ENCODE results near the gene JDP2.
"Not testable (repeated sequence)": the region's sequence is repeated elsewhere in the genome, so short reads cannot be mapped to it uniquely, and the experiment has no call there.

JDP2 gene

DNA sequence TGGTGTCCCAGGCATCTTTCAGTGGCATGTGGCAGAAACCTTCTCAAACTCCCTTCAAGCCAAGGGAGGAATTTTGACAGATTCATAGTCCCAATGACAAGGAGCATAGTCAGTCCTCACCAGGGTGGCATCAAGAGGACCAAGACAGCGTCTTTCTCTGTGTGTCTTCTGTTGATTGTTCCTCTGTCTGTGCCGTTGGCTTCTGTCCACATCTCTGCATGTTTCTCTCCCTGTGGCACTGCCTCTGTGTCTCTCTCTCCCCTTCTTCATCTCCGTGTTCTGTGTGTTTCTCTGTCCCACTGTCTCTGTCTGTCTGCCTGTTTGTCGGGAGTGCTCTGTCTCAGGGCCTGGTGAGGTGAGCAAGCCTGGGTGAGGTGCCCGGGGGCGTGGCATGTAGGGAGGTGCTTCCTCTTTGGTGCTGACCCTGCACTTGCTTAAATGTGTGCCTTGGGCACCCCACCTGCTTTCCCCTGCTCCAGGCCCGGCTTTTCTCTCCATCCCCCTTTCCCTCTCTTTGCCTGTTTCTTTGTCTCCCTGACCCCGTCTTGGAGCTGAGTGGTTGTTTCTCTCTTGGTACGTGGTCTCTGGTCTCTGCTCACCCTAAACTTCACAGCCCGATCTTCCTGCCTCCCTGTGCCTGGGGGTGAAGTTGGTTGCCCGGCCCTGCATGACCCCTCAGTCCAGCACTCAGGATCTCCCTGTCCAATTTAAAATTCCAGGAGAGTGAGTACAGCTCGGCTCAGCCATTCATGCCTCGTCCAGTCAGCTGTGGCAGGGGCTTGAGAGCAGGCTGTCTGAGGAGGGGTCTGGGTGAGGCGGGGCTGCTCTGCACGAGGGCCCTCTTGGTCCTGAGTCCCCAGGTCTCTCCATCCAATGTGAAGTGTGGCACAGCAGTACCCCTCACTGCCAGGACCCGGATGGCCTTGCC lies 28.5 kb downstream of the JDP2 start:
- no peak for DNase-seq (ENCODE audit: low spot score)

DNA sequence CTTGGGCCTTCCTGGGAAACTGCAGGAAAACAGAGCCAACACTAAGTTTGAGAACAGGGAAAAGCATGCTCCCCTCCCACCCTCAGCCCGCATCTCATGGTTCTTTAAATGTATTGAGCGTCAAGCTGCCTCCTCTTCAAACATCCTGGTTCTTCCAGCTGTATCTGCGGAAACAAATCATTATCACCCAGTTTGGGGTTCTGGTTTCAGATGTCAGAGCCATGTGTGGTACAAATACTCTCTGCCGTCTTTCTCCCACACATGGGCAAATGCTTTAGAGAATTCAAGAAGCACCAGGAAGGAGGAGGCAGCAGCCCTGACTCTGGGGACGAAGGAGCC lies 29.1 kb downstream of the JDP2 start:
- no peak for DNase-seq (ENCODE audit: low spot score)

DNA sequence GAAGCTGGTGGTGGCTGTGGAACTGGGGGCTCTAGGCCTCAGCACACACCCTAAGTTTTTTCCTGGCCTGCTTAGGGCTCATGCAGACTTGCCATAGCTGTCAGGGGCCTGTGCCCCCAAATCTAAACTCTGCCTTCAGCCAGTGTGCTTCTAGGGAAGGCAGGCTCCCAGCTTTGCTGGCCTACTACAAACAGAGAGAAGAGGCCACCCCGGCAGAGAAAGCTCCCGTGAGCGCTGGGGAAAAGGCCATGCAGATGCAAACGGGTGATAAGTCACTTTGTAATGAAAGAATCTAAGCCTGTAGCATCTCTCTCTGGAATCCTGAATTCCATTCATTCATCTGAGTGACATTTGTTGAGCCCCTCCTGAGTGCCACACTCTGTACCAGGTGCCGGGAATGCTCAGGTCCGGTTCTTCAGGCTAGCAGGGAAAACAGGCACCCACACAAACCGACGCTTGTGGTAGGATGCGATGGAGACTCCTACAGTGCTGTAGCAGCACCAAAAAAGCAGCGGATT lies 29.9 kb downstream of the JDP2 start:
- no peak for DNase-seq (ENCODE audit: low spot score)

DNA sequence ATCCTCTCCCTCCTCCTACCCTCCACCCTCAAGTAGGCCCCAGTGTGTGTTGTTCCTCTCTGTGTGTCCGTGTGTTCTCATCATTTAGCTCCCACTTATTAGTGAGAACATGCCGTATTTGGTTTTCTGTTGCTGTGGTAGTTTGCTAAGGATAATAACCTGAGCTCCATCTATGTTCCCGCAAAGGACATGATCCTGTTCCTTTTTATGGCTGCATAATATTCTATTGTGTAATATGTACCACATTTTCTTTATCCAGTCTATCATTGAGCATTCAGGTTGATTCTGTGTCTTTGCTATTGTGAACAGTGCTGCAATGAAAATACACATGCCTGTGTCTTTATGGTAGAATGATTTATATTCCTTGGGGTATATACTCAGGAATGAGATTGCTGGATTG lies 30.5 kb downstream of the JDP2 start:
- no peak for DNase-seq (ENCODE audit: low spot score)

DNA sequence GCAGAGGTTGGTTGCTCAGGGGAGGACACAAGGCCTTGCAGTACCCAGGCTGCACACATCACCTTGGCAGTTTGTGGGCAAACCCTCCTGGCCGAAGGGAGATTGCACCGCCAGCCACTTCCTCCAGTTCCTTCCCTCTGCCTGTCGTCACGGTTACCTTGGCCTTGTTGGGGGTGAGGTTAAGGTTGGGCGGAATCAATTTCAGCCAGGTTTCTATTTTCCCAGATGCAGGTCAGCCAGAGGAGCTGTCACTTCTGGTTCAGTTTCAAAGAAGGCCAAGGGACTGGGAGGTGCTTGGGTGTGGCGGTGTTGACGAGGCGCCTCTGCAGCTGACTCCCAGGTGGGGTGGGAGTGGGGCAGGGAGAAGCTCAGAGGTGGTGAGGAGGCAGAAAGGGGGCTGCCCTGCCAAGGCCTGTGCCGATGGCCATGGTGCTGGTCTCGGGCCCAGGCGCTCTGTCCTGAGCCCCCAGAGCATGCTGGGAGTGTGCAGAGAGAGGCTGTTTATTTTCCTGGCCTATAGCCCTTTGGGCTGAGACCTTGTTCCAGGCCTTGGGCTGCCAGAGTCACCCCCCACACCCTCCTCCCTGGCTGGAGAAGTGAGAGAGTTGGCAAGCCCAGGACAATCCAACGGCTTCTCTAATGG lies 31.4 kb downstream of the JDP2 start:
- no peak for DNase-seq (ENCODE audit: low spot score)

DNA sequence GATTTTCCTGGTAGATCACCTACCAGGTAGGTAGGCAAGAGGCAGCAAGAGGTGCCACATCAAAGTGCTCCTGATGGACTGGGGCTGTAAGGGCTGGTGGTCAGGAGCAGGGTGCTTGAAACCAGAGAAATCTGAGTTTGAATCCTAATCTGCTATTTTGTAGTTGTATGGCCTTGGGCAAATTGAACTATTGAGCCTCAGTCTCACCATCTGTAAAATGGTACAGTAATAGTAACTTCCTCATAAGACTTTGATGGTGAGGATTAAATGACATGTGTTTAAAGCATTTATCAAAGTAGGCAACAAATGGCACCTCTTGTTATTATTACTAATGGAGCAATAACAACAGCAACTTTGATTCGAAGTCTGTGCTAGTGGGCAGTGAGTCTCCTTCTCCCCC lies 32.0 kb downstream of the JDP2 start:
- DNase-seq (ENCODE audit: low spot score): no peak

DNA sequence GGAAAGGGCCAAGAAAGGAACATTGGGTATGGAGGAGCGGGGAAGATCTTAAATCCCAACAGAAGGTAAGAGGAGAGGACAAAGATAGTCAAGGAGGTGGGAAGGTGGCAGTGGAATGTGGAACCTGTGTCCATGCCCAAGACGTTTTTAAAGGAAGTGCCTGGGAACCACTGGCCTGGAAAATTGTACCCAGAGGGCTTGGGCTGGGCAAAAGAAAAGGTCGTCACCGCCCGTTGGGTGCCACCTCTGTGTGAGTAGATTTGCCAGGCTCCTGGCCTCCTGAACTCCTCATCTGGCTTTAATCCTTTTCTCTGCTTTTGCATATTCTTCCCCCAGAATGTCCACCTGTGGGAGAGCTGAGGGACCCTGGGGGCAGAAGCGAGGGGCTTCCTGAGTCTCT lies 32.6 kb downstream of the JDP2 start:
- DNase-seq (ENCODE audit: low spot score): no peak

DNA sequence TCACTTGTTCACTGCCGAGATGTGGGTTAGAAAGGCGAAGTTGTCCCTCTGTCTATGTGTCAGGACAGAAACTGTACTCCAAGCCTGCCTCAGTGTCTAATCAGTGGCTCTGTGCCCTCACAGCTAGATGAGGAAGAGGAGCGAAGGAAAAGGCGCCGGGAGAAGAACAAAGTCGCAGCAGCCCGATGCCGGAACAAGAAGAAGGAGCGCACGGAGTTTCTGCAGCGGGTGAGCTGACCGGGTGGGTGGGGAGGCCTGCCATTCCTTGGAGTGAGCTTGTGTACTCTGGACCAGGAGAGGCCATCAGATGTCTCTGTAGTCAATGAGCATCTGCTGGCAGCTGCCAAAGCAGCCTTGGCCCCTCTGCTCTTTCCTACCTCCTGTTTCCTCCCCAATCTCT lies 33.5 kb downstream of the JDP2 start:
- DNase-seq (ENCODE audit: low spot score): no peak

DNA sequence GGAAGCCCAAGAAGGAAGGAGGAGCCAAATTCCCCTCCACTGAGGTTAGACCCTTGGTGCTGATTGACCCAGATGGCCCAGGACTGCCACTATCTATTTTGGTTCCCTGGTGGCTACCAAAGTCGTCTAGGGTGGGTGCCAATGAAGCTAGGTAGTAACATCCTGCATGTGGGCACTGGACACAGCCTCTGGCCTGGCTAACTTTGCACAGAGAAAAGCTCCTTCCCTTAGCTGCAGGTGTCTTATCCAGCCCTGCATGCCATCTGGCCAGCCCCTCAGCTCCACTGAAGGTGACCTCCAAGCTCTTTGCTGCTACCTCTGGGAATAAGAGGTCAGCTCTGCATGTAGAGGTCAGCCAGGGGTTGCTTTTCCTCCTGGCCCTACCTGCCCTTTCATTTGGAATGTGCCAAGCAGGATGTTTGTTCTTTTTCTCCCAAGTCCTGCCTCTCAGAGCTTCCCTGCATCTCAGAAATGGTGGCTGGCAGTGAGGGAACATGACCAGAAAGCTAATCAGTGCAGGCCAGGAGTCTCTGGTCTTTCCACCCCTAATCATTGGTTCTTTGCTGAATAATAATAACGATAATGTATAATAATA lies 34.0 kb downstream of the JDP2 start:
- no peak for DNase-seq (ENCODE audit: low spot score)

DNA sequence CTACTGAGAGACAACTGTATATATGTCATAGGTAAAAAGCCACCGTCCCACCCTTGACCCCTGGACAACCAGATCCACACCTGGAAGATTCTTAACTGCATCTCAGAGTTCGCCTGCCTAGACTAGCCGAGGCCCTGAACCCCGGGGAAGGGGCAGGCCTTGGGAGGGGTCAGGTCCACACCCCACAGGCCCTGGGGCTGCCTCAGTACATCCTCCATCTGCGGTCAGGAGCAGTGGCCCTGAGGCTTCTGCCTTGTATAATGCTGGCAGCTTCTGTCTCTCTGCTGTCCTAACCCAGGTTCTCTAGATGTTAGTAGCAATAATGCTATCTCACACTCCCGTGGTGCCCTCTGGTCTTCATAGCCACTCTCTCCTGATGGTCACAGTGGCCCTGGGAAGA lies 36.8 kb downstream of the JDP2 start:
- DNase-seq (ENCODE audit: low spot score): no peak

DNA sequence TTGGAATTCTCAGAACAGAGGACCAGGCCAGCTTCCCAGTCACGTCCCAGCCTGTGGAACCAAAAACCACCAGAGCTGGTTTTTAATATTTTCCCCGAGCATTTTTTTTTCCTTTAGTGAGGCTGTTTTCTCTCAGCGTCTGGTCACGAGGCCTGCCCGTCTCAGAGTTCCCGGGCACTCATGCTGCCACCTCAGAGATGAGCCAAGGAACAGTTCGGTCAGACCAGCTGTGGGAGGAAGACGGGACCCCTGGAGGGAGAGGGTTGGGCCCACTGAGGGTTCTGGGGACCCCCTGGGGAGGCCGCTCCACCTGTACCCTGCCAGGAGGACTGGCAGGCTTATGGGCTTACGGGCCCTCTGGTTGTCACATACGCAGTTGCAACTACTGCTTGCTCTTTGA lies 39.9 kb downstream of the JDP2 start:
- no peak for DNase-seq (ENCODE audit: low spot score)

DNA sequence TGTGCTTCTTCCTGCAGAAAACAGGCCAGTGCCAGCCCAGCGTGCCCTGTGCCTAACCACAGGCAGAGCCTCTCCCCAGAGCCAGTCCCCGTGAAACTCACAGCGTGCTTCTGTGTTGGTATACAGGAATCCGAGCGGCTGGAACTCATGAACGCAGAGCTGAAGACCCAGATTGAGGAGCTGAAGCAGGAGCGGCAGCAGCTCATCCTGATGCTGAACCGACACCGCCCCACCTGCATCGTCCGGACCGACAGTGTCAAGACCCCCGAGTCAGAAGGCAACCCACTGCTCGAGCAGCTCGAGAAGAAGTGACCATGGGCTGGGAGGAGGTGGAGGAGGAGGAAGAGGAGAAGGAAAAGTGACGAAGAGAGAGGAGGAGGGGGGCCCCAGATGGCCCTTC lies 41.3 kb downstream of the JDP2 start:
- no peak for DNase-seq (ENCODE audit: low spot score)

DNA sequence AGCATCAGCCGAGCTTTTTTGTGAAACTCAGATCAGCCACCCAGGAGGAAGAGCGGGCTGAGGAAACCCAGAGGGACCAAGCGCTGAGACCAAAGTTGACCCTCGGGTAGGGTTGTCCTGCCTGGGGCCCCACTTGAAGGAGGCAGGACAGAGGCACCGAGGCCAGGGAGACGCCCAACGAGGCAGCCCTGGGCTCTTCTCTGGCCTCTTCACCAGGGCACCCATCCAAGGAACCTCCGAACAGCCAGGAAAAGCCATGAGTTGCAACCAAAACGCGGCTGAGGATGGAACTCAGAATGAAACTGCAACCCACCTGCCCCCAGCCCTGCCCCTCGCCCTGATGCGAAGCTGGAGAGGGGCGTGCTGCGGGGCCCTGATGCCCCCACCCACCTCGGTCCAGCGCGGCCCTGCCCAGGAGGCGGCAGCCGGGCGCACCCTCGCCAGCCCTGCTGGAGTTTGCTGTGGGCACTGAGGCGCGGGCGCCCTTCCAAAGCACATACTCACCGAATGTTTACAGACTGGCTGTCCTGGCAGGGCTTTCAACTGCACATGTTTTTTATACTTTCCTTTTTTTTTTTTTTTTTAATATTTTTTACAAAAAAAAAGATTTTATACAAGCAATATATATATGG lies 41.9 kb downstream of the JDP2 start:
- no peak for DNase-seq (ENCODE audit: low spot score)

DNA sequence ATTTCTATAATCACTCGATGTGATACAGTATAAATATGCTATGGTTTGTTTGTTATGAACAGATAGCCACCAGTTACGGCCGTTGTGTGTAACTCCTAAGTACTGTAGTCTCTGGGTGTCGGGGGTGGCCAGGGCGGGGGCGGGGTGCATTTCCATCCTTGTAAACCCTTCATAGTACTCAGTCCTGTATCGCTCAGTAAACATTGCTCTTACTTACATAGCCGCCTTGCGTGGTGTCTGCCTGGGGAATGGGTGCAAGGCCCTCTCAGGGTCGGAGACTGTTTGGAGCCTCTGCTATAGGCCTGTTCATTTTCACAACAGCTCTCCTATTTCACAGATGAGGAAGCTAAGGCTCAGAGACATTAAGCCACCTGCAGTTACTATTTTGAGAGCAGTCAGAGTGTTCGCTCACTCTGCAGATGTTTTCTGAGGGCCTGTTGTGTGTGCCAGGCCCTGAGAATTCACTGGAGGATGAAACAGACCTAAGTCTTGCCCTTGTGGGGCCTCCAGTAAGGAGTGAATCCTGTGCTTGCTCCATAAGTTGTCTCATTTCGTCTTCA lies 42.5 kb downstream of the JDP2 start:
- DNase-seq (ENCODE audit: low spot score): no peak

DNA sequence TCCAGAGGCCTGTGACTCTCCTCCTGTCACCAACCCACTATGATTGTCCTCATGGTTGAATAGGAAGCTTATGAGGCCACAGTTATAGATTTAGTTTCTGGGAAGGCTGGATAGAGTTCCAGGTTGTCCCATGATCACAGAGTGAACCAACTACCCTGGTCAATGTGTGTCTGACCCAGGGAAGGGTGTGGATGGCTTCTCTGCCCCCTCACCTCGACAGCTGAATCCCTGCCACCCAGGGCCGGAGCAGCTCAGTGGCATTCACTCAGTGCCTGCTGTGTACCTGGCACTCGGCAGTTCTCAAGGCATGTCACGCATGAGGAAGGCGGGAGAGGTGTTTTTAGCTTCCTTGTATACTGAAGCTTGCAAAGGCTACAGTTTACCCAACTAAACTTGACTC lies 43.2 kb downstream of the JDP2 start:
- DNase-seq (ENCODE audit: low spot score): no peak

DNA sequence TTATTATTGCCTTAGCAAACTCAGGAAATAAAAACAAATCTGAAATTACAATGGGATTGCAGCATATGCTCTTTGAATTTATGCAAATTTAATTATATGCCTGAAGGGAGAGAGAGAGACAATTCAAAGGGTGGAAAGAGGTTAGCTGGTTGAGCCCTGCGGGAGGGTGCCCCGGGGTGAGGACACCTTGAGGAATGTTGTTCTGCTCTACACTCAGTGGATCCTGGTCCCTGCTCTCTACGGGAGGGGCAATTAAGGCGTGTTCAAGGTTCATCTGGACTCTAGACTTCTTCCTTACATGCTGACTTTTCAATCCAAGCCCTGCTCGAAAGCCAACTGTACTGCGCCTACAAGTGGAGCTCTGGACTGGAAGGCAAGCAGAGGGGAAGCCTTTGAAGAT lies 46.3 kb downstream of the JDP2 start:
- not testable (repeated sequence) for DNase-seq (ENCODE audit: low spot score)

DNA sequence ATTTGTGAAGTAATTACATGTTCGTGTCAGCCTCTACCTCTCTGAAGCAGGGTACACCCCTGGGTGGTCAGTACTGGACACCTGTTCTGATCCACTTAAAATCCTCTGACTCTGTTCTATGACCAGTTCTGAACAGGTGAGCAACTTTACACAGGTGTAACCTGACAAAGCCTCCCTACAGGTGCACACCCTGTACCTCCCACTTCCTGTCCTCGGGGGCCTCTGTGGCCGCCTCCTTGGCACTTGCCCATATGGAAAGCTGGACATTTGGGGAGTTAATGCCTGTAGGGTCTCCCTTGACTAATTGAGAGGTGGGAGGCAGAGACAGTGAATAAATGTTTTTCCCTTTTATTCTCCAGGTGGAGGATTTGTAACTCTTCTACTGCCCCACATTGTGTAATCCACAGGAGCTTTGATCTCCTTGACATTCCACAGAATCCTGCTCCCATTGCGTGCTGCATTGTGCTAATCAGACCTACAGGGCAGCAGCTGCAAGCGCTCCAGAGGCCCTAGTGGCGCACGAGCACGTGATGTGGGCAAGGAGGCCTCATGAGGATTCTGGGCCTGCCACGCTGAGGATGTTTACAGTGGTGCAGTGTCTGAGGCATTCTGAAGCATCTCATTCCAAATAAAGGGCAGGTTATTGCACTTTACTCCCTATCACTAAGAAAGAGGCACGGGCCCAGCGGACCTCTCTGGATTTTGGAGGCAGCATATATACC lies 48.6 kb downstream of the JDP2 start:
- no peak for DNase-seq (ENCODE audit: low spot score)

DNA sequence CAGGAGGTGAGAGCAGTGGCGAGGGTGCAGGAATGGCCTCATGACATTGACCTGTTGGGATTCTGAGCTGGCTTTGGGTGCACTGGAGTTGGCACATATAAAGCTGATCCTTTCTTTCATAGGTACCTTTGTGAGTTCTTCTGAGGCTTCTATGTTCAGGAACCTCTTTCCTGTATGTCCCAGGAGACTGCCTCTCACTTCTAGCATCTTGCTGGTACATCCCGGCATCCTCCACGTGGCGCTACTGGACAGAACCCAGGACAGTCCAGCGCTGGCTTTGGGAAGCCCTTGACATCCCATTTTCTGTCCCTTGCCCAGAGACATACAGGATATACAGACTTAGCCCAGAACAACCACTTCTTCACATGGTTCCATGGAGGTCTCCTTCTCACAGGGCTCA lies 50.1 kb downstream of the JDP2 start:
- DNase-seq (ENCODE audit: low spot score): no peak

DNA sequence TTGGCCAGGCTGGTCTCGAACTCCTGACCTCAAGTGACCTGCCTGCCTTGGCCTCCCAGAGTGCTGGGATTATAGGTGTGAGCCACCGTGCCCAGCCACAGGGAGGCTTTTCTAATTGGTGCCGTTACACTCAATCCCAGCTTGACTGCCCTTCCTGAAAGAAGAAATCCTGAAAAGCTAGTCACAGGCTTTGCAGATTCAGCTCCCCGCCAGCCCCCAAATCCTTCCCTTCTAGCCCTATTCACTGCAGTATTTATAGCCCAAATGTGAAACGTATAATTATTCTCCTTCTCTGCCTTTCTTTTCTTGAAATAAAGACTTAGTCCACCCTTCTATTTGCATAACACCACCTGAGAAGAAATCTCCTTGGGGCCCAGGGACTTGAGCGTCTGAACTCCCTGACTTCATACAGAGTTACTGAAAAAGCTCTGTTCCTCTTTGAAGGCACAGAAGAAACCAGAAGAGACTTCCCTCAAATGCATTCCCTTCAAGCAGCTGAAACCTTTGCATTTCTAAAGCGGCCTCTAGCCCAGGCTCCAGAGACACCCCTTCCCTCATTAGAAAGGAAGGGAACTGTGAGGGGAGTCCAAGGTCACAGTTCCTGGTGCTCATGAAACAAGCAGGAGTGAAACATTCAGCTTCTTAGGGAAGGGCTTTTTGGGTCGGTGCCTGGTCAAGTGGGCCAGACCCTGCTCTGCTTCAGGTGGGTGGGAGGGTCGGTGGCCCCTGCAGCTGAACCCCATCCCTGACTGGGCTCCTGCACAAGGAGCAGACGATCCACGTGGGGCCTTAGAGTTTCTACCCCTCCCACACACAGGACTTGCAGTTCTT lies 52.2 kb downstream of the JDP2 start:
- DNase-seq (ENCODE audit: low spot score): no peak

DNA sequence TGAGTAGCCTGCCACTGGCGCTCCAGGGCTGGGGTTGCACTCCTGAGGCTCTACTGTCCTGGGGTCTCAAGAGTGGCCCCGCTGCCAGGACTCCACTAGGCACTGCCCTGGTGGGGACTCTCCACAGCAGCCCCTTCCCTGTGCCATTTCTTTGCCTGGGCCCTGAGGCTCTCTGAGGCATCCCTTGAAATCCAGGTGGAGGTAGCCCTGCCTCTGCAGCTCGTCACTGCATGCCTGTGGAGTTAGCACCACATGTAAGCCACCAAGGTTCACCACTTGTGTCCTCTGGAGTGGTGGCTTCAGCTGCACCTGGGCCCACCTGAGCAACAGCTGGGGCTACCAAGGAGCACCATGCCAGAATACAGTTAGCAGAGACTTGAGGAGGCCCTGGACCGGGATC lies 54.5 kb downstream of the JDP2 start:
- no peak for DNase-seq (ENCODE audit: low spot score)

Data from CD4-positive, alpha-beta T cell treated with Interleukin-15 for 4 hours (primary cell).